GM21423 (cell line): ENCODE results near the gene SLC9A5.

ENCODE experiments used
- ATAC-seq: cut with Tn5 transposase; IDR thresholded peaks from one replicate; pipeline ENCODE4 v1.9.1; 2021; ENCODE audit warnings: mild to moderate bottlenecking, moderate library complexity; ENCODE audit not compliant: unreplicated experiment

The SLC9A5 gene

DNA sequence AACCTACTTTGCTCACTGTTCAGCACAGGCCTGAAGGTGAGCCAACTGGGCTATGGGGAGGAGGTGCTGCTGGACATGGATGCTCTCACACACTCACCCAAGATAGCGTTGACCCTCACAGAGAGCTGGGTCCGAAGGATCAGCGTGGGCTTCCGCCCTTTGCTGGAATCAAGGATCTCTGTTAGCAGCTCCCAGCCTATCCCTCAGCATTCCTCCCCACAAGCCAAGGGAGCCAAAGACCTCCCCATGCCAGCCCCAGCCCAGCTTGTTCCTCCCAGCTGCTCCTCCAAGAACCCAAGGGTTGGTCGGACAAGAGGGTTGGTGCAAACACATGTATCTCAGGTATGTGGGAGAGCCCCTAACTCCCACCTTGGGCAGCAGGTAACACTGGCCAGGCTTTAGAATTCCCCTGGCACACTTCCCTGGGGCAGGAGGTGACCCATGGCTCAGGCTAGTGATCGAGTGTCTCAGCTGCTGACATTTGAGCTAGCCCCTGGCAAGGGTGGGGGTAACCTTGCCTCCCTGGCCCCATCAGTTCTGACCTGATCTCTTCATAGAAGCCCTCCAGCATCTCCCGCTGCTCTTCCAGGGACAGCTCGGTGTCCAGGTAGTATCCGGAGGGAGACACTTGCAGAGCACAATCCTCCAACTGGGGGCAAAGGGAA lies 9.8 kb upstream of the SLC9A5 start:
- no peak for ATAC-seq

DNA sequence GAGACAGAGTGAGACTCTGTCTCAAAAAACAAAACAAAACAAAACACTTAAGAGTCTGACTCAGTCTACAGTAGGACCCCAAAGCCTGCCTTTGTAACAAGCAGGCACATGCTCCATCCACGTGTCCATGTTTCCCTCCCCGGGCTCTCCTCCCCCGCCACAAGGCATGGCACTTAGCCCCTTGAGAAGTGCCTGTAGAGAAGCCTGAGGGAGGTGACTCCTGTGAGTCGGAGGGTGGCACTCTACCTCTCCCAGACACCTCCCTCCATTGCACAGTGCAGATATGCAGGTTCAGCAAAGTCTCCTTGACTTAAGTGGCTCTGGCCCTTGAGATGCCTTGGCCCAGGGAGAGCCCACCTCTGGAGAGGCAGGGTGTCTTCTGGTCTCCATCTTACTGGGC lies 8.3 kb upstream of the SLC9A5 start:
- no peak for ATAC-seq

DNA sequence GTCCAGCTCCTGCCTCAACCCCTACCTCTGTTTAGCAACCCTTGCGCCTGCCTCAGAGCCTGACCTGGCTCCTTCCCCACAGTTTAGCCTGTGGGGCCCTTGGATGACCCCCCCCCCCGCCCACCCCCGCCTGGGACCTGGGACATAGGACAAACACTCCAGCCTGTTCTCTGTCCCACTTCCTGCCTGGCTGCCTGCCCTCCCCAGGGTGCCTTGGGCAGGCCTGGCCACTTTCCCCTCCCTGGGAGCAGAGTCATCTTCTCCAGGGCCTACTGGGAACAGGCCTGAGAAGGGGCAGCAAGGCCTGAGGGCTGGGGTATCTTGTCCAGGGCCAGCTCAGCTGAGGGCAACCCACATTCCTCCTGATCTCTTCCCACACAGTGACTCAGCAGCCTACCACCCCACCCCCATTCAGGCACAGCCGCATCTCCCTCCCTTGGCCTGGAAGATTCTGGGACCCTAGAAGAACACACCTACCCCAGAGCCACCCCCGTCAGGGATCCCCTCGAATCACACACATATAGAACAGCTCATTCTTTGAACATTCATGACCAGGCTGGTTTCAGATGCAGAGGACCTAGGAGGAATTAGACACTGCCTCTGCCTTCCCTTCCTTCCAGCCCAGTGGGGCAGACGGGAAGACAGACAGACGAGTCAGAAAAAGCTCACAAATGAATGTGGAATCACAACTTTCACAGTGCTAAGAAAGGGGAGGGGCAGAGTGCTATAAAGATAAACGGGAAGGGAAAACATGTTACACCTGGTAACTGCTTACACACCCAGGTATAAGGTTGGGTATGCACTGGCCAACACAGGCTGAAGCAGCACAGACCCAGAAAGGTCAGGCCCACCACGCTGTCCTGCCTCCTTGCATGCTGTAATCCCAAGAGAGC lies 7.5 kb upstream of the SLC9A5 start:
- no peak for ATAC-seq

DNA sequence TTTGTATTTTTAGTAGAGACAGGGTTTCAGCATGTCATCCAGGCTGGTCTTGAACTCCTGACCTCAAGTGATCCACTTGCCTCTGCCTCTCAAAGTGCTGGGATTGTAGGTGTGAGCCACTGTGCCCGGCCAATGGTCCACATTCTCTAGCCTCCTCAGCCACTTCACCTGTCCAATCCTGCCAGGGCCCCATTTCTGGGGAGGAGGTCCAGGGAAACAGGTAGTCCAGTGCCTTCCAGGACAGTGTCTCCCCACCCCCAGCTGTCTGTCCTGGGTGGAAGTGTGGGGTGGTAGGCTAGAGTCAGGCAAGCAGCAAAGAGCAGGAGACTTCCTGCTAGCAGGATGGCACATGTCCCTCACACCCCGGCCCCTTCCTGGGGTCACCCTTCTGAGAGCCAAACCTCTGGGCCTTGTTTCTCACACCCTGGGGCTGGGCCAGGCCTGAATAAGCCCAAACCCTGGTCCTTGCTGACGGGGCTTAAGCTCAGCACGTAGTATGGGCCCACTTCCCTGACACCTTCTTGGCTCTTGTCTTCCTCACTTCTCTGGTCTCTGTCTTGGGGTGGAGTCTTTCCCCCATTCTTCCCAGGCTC lies 6.5 kb upstream of the SLC9A5 start:
- ATAC-seq: no peak

DNA sequence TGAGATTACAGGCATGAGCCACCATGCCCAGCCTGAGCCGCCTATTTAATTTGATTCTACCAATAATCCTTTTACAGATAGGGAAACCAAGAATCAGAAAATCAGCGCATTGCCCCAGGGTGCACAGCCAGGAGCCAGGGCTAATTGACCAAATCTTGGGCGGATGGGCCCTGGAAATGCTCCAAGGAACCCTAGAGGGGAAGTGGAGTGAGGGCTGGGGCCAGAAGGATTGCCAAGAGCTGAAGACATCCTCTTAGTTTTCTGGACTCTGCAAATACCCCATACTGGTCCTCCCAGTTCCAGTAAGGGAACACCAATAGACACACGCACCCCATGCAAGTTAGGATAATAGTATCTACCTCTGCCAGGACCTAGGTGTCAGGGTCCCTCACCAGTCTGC lies 5.3 kb upstream of the SLC9A5 start:
- no peak for ATAC-seq

DNA sequence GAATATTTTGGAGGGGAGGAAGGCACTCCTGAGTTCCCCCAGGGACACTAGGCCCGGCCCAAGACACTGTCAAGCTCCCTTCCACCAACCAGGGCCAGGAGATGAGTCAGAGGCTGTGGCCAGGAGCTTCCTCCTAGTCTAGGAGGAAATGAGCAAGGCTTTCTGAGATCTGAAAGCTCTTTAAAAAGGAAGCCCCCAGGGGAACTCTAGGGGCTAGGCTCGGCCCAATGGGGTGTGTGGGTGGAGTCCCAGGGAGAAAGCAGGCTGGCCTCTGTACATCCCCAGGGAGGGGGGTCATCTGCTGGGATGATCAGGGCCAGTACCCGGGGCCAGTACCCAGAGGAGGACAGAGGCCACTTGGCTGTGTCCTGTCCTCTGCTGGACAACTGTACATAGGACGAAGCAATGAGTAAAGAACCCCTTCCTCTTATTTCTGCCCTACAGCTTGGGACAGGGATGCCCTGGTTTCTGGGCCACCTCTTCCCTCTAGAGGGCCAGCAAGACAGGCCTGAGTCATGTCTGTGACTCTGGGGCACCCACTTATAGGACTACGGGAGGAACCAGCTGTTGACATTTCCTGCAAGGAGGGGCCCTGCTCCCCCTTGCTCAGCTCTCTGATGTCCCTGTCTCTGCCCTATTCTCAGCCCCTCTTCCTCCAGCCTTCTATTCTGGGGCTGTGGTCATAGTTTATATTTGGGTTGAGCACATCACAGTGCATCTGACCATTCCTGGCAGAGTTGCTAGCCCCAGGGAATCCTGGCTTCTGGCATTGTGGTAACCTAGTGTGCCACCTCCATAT lies 4.2 kb upstream of the SLC9A5 start:
- ATAC-seq: peak; percentile 50

DNA sequence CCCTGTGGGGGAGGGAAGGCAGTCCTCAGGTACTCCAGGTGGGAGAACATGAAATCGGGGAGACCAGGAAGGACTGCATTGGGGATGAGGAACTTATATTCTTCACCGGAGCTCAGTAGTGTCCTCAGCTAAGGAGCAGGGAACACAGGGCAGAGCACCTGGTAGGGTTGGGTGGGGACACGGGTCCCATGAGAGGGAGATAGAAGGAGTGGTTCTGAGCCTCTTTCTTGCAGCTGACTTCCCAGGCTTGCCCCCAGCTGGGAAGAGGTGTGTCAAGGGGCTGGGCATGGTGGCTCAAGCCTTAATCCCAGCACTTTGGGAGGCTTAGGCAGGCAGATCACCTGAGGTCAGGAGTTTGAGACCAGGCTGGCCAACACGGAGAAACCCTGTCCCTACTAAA lies 3.6 kb upstream of the SLC9A5 start:
- ATAC-seq: no peak

DNA sequence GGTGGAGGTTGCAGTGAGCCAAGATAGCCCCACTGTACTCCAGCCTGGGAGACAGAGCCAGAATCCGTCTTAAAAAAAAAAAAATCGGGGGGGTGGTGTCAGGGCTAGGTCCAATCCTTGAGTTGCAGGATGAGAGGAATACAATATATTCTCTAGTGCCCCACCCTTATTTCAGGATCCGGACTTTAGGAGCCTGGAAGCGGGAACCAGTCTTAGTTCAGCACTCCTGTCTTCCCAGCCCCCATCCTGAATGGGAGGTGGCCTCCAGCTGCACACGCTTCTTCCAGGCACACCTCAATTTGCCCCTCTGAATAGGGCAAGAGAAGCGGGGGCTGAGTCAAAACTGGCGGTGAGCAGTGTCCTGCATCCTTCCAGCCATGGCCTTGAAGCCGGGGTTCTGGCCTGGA lies 3.1 kb upstream of the SLC9A5 start:
- no peak for ATAC-seq

DNA sequence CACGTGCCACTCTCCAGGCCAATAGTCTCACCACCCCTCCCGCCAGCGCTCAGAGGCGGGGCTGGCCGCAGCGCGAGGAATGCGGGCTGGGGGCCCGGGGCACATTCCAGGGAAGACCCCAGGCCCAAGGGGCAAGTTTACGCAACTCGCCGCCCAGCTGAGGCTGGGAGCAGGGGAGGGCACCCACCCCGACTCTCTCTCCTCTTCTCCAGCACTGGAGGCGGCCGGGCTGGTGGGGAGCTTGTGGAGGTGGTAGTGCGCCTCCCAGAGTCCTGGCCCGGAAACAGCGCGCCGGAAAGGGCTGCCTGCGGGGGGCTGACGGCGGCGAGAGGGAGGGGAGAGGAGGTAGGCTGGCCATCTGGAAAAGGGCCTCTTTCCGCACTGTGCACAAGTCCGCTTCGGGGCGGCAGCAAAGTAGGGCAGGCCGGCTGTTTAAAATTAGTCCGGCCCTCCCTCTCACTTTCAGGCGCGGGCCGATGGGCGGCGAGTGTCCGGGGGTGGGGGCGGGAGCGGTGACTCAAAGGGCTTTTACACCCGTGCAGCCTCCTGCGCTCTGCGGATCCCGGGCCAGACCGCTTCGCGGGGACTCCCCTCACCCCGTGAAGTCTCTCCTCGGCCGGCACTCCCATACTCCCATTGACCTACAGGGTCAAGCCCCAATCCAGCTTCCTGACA lies 2.6 kb upstream of the SLC9A5 start:
- ATAC-seq: peak; percentile 23

DNA sequence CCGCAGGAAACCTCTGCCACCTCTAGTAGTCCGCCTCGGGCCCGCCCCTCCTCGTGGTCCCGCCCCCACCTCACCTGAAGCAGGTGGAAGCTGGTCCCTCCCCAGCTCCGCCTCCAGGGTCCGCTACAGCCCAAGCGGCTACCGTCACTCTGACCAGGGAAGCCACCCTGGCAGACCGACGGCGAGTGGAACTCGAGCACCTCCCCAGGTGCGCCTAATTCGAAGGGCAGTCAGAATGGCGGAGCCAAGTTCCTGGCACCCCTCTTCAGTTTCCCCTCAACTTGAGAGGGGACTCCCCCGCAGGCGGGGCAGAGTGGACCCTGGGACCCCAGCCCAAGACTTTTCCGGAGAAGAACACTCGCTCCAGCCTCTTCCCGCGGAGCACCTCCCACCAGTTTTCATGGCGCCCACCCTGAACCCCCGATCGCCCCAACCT lies 2.0 kb upstream of the SLC9A5 start:
- ATAC-seq: peak; percentile 18

DNA sequence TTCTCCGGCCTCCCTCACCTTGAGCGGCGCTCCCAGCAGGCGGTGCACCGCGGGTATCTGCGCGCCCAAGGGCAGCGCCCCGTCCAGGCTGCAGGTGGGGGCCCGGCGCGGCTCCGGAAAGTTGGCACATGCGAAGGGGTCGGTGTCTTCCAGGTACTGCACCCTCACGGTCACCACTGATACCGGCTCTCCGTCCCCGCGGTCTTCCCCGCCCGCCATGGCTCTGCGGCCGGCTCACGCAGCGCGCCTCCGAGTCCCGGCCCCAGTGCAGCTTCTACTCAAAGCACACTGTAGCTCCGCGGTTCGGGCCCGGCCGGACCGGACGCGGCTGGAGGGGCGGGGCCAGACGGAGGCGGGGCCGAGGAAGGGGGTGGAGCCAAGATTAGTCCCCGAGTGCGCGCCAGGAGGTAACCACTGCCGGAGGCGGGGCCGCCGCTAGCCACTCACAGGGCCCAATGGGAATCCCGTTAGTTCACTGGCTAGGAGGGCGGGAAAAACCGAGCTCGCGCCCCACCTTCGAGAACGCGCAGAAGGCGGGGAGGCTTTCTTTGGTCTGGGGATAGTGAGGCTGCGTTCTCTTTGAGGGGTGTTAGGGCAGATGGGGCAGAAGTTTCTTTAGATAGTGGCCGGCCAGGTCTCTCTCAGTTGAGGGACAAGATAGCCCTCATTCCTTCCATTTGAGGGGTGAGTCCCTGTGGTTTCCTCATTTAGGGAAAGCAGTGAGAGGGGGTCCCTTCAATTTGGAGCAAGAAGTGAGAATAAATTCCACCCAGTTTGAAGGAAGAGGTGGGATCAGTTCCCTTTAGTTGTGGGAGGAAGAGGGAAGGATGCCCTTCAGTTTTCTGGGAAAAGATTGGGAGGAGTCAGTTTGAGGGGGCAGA lies 1.3 kb upstream of the SLC9A5 start, which contains the start of gene FHOD1:
TSS of gene FHOD1 (minus strand) at position 290 of the 881 bp plus-strand sequence. CDS start at position 219, 71 bp downstream.
- peak; percentile 44 for ATAC-seq

DNA sequence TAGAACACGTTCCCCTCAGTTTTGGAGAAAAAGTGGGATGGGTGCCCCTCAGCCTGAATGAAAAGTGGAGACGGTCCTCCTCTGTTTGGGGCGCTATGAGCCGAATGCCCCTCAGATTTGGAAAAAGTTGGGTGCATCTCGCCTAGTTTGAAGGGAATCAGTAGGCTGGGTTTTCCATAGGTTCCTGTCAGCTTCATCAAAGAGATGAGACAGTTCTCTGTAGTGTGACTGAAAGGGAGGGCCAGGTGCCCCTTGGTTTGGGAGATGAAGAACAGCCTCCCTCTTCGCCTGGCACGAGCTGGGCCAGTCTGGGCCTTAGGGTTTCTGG lies 742 bp upstream of the SLC9A5 start:
- no peak for ATAC-seq

DNA sequence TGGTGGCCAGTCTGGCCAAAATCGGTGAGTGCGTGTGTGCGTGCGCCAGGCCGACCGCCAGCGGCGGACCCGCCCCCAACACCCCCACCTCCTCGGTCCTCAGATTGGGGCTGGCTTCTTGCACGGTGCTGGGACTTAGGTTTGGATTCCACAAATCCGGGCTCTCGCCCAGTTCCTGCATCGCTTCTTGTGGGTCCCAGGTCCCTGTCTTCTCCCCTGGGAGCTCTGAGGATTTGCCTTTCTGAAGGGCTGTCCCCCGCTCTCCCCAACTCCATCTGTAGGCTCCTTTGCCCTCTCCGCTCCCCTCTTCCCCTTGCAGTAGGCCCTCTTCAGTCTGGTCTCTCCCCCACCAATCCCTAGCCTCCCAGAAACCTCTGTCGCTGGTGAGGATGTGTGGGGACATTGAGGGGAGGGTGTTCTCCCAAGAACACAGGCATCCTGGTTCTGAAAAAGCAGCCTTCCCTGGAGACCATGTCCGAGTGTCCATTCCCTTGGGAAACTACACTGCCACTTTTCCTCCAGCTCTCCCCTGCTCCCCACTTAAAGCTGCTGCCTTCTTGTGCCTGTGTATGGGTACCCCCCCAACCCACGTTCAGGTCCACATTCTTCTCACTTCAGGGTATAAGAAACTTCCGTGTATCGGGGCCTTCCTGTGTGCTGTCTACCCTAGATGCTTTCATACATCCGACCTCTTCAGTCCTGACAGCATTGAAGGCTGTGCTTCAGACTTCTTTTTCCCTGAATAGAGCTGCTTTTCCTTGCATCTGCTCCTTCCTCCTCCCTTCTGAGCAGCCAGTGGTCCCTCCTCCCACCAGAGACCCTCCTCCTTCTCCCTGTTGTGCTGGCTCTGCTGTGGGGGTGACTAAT lies 632 bp downstream of the SLC9A5 start:
- ATAC-seq: no peak

DNA sequence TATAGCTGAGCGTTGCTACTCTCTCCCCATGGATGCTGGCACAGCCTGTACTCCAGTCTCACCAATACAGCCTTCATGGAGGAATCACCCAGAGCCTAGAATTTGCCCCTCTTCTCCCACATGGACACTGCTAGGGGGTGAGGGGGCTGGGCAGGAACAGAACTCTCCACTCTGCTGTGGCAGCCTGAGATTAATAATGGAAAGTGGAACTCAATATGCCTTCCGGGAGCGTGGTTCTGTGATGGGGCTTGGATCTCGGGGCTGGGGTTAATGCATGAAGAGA lies 1.2 kb downstream of the SLC9A5 start:
- no peak for ATAC-seq

DNA sequence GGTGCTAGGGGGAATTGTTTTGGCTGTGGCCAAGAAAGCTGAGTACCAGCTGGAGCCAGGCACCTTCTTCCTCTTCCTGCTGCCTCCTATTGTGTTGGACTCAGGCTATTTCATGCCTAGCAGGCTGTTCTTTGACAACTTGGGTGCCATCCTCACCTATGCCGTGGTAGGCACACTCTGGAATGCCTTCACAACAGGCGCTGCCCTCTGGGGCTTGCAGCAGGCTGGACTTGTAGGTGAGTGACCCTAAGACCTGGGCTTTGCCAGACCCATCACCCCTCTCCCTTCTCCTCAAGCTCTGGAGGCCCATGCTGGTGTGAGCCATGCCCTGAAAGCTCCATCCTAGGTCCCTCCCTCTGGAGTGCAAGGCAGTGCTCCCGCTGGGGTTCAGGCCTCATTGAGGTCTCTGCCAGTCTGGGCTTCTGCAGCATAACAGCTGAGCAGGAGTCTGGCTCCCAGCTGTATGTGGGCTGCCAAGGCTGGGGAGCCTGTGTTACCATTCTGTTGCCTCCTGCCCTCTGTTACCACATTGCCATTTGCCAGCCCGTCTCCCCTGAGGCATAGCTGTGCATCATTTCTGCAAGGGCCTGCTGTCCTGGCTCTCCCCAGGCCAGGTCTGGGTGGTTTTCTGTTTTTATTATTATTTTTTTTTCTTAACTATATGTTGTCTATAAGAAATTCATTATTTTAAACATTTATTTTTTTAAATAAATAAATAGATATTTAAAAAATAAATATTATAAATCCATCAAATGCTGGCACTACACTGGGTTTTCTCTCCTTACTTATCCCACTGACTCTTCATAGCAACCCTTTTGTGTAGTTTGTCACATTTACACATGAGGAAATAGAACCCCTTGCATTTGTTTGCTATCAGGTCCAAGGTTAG lies 4.1 kb downstream of the SLC9A5 start:
- ATAC-seq: no peak

DNA sequence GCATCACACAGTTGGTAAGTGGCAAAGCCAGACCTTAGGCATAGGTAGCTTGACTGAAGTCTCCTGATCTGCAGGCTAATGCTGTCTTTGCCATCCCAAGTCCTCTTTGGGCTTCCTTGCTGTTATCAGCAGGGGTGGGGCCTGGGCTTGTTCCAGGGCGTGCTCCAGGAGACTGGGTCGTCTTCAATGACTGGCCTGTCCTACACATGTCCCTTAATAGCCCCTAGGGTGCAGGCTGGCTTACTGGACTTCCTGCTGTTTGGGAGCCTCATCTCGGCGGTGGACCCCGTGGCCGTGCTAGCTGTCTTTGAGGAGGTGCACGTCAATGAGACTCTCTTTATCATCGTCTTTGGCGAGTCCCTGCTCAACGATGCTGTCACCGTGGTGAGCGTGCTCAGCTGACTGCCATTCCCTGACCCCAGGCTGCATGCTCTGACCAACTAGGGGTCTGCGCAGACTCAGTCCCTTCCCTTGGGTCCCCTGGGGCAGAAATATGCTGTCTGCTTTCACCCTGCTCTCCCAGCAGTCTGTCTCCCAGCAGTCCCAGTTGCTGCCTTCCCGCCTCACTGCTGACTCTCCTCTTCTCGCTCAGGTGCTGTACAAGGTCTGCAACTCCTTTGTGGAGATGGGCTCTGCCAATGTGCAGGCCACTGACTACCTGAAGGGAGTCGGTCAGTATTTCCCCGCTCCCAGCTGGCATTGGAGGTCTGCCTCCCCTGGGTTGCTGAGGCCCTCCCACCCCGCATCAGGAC lies 6.2 kb downstream of the SLC9A5 start:
- no peak for ATAC-seq

DNA sequence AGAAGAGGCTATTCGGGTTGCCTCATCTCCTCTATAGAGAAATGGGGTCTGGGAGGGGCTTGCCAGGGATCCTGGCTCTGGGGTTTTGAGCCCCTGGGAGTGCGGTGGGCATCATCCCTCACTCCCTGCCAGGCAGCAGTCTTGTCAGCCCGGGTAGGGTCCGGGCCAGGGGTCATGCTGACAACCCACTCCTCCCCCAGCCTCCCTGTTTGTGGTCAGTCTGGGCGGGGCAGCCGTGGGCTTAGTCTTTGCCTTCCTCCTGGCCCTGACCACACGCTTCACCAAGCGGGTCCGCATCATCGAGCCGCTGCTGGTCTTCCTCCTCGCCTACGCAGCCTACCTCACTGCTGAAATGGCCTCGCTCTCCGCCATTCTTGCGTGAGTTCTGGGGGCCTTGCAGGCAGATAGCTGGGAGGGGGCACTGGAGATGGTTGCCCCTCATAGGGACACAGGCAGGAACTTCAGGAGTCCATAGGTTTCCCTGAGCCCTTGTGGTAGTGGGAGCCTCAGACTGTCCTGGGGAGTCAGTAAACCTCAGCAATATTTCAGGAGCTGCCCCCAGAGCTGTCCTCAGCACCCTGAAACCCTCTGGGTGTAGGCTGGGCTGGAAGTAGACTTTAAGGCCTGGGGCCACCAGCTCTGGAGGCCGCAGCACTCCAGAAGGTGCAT lies 6.9 kb downstream of the SLC9A5 start:
- ATAC-seq: no peak
